Adipose tissue (tissue), 3 donors: ENCODE results near the gene SLC1A7. TPM values are rescaled to one million over a fixed set of nuclear protein-coding genes. Genes with fewer than 3 reads are reported as not detected.

Source experiments
- H3K27ac ChIP-seq: one replicate; pipeline ENCODE4 v1.5.1; 2013; ENCODE audit warnings: low read depth, low read length
- WGBS, 3 donors: extraction: QIAGEN DNeasy Blood & Tissue Kit; methylation state at CpG; one replicate each; pipeline ENCODE4 v1.1.7; 2013; 5-methylcytosine and 5-hydroxymethylcytosine counted together
- polyA plus RNA-seq, 3 donors: library from polyadenylated mRNA; stranded (reverse); fragments of 200-250 nt; gene quantifications; one replicate each; pipeline ENCODE4 v1.2.3, GENCODE V29; 2013
- donor health status: healthy with polysubstance abuse.
- donor health status: Bipolar disorder and iron deficiency.
- donor health status: healthy.

SLC1A7 gene
- polyA plus RNA-seq, 3 donors: 0.03 to 0.90 (median 0.54) TPM

GRCh38 chr1:53086491-53087070, 55.9 kb downstream of the SLC1A7 start:
- WGBS, 3 donors: 77 to 85% (median 81%) methylated on average over 4 of the region's 4 CpGs
- no peak overlapping the region for H3K27ac ChIP-seq

- WGBS, 3 donors: 89 to 95% (median 92%) methylated on average over 8 of the region's 8 CpGs
- H3K27ac ChIP-seq: no peak overlapping the region
Observed at GRCh38 chr1:53085405-53085804, 57.0 kb downstream of the SLC1A7 start.

GRCh38 chr1:53084589-53084971, 57.9 kb downstream of the SLC1A7 start:
- 82 to 89% (median 87%) methylated on average over 8 of the region's 8 CpGs for WGBS, 3 donors
- H3K27ac ChIP-seq: no peak overlapping the region

- no peak overlapping the region for H3K27ac ChIP-seq
- 76 to 84% (median 78%) methylated on average over 17 of the region's 17 CpGs for WGBS, 3 donors
Observed at GRCh38 chr1:53083636-53084588, 58.5 kb downstream of the SLC1A7 start.

- H3K27ac ChIP-seq: no peak overlapping the region
- WGBS, 3 donors: 62 to 84% (median 70%) methylated on average over 13 of the region's 13 CpGs
Observed at GRCh38 chr1:53082826-53083455, 59.5 kb downstream of the SLC1A7 start.

DNA sequence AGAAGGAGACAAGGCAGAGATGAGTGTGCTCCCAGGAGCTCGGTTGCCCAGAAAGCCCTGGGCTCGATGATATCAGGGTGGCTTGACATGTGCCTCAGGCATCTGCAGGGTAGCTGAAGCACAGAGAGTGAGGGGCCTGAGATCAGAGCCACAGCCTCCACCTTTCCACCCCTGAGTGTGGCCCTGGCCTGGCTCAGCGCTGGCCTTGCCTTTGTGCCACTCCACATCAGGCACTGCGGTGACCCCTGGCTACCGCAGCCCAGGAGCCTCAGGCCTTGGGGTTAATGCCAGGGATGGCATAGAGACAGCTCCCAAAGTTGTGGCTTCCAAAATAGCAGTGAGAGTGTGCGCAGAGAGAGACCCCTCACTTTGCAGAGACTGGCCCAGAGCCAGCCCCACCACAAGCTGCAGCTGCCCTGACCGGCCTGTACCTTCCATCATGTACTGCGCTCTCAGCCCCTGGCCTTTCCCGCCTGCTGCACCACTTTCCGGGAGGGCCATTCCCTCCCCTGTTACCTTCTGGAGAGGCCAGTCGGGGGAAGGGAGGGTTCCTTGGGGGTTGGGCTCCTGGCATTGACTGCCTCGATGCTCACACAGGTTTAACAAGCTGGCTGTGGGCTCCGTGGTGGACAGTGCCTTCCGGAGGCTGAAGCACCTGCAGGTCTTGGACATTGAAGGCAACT, 60.9 kb downstream of the SLC1A7 start:
- 82 to 88% (median 86%) methylated on average over 14 of the region's 14 CpGs for WGBS, 3 donors
- H3K27ac ChIP-seq: no peak overlapping the region

- no peak overlapping the region for H3K27ac ChIP-seq
- 83 to 91% (median 84%) methylated on average over 15 of the region's 15 CpGs for WGBS, 3 donors
Observed at GRCh38 chr1:53080769-53081168, 61.7 kb downstream of the SLC1A7 start.

GRCh38 chr1:53080041-53080440, 62.4 kb downstream of the SLC1A7 start:
- no peak overlapping the region for H3K27ac ChIP-seq
- WGBS, 3 donors: 55 to 85% (median 75%) methylated on average over 3 of the region's 3 CpGs

DNA sequence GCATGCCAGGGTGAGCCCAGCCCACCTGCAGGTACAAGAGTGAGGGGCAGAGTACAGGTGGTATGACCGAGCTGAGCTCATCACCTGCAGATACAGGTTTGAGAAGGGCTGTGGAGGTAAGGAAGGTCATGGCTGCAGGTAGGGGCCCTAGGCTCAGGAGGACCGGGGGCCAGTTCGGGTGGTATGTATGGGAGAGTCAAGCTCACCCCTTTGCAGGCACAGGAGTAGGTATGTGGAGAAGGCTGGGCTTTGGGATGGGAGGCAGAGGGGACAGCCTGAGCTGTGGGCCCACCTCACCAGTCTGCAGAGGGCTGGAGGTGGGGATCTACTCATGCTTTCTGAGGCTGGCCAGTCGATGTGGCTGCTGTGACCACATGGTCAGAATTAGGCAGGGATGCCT, 63.2 kb downstream of the SLC1A7 start:
- H3K27ac ChIP-seq: no peak overlapping the region
- WGBS, 3 donors: 90 to 92% (median 91%) methylated on average over 4 of the region's 4 CpGs

GRCh38 chr1:53078333-53079101, 63.9 kb downstream of the SLC1A7 start:
- WGBS, 3 donors: 93 to 95% (median 94%) methylated on average over 46 of the region's 46 CpGs
- no peak overlapping the region for H3K27ac ChIP-seq

- WGBS, 3 donors: 92 to 94% (median 92%) methylated on average over 13 of the region's 13 CpGs
- H3K27ac ChIP-seq: no peak overlapping the region
Observed at GRCh38 chr1:53077599-53077965, 64.9 kb downstream of the SLC1A7 start.

GRCh38 chr1:53076721-53077598, 65.5 kb downstream of the SLC1A7 start:
- 89 to 90% (median 90%) methylated on average over 19 of the region's 19 CpGs for WGBS, 3 donors

DNA sequence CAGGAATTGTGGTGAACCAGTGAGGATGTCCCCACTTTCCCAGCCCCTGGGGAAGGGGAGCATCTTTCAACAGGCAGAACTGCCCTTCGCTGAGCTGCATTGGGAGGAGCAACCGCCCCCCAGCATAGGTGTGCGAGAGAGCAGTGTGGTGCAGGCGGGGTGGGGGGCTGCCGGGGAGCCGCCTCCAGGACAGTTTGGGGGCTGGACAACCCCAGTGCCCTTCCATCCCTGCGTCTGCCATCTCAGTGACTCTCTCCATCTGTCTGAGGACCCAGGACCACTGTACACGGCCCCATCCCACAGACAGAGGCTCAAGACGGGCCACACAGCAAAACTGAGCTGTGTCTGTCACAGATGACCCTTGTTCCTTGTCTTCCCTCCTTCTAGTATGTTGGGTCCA, 66.3 kb downstream of the SLC1A7 start:
- 96 to 99% (median 98%) methylated on average over 9 of the region's 9 CpGs for WGBS, 3 donors
- no peak overlapping the region for H3K27ac ChIP-seq

More at GRCh38 chr1:53076721-53077598, 65.5 kb downstream of the SLC1A7 start:
- H3K27ac ChIP-seq: no peak overlapping the region

DNA sequence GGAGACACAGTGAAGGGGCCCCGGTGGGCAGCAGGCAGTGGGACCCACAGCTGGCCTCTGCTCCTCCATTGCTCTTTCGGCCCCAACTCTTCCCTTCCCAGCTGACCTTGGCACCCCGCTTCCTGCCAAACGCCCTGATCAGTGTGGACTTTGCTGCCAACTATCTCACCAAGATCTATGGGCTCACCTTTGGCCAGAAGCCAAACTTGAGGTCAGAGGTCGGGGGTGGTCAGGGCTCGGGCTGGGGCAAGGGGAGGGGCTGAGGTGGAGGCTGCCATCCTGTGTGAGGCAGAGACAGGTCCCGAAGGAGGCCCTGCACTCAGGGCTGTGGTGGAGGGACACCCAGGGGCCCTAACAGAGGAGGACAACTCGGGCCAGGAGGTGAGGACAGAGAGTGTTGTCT, 66.7 kb downstream of the SLC1A7 start:
- WGBS, 3 donors: 69 to 72% (median 71%) methylated on average over 8 of the region's 8 CpGs
- no peak overlapping the region for H3K27ac ChIP-seq

DNA sequence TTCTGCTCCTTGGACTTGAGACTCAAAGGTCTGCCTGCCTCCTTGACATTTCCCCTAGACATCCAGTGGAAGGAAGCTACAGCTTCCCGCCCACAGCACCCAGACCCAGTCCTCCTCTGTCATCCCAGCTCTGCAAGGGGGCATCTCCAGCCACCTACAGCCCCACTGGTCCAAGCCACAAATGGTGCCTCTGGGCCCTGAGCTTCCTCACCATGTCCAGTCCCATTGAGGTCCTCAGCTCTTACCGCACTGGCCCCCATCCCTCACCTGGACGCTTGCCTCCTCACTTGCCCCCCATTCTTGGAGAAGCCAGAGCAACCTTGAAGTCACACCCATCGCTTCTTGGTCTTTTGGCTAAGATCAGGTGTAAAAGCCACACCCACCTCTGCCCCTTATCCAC, 67.2 kb downstream of the SLC1A7 start:
- H3K27ac ChIP-seq: no peak overlapping the region
- WGBS, 3 donors: 95 to 99% (median 96%) methylated on average over 4 of the region's 4 CpGs

DNA sequence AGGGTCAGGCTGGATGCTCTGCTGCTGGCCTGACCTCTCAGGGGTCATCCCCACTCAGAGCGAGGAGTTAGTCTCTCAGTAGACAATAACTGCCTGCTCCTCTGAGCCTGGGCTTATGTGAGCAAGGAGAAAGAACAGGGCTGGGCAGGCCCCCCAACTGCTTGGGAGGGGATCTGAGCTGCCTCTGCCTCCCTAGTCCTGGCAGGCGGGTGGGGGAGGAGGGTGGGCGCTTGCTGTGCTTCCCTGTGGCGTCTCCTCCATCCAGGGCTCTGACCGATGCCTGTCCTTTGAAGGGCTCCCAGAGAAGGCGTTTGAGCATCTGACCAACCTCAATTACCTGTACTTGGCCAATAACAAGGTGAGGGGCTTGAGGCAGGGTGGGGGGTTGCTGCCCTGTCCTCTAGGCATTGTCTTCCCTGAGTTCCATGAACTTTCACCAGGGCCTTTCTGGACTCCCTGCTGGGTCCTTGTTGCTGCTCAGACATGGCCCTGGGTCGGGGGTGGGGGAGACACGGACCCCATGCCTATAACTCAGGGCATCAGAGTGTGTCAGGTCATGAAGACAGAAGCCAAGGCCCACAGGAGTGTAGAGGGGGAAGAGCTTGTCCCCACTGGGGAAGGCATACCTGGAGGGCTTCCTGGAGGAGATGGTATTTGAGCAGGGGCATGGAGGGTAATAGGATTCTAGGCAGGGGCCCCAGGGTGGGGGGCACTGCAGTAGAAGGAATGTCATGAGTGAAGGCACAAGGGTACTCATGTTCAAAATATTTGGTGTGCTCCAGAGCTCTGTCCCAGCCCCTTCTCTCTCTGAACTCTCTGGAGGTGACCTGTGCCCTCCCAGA, 67.9 kb downstream of the SLC1A7 start:
- H3K27ac ChIP-seq: no peak overlapping the region
- 90 to 92% (median 90%) methylated on average over 8 of the region's 8 CpGs for WGBS, 3 donors
